Ovary (tissue), 3 donors: ENCODE measurements around the gene DYDC1.

Experiments used
- CTCF ChIP-seq, 3 donors: fragments of 450-650 bp in 2 of 3; fragments of 200-600 bp in 1 of 3; IDR thresholded peaks; one replicate each; pipeline versions ENCODE4 v1.5.1 to v1.8.0; 2016 to 2022; ENCODE audit warnings: antibody characterized with exemption in 3 of 3, mild to moderate bottlenecking in 1 of 3
- POLR2A ChIP-seq: fragments of 450-650 bp; IDR thresholded peaks from one replicate; pipeline ENCODE4 v1.6.1; 2017; ENCODE audit warnings: antibody characterized with exemption, mild to moderate bottlenecking, moderate library complexity
- donor health status: DM: no; HTN: no; CAD: no.

GRCh38 chr10:80365510-80365909 is 9.0 kb upstream of the DYDC1 start:
- TF ChIP-seq POLR2A (no peak), CTCF (IDR thresholded peaks at IDR 0.05) (no peak)
